HG03439 (cell line): ENCODE measurements around the gene RAB15.
"Not testable (repeated sequence)": the region's sequence is repeated elsewhere in the genome, so short reads cannot be mapped to it uniquely, and the experiment has no call there.

Source experiments
- ATAC-seq: cut with Tn5 transposase; IDR thresholded peaks from one replicate; pipeline ENCODE4 v1.9.1; 2021; ENCODE audit warnings: mild to moderate bottlenecking, moderate library complexity; ENCODE audit not compliant: unreplicated experiment

The RAB15 gene

GRCh38 chr14:64914237-64915028, 57.7 kb downstream of the RAB15 start, which contains the start of gene CHURC1:
Gene CHURC1 (plus strand): TSS chr14:64914455. CDS start chr14:64914496, 41 bp downstream.
- ATAC-seq = peak; percentile 98

GRCh38 chr14:64913477-64913876, 58.7 kb downstream of the RAB15 start:
- not testable (repeated sequence) for ATAC-seq

GRCh38 chr14:64912261-64912660, 59.9 kb downstream of the RAB15 start:
- no peak for ATAC-seq

- ATAC-seq = no peak
These were observed 61.2 kb downstream of the RAB15 start for GRCh38 chr14:64910847-64911495.

- no peak for ATAC-seq
These were observed 66.1 kb downstream of the RAB15 start for GRCh38 chr14:64906022-64906421.

- no peak for ATAC-seq
These were observed 72.2 kb downstream of the RAB15 start for GRCh38 chr14:64899958-64900357.
